HG02678 (cell line): ENCODE measurements around the gene SNAI1.
"Not testable (repeated sequence)": the region's sequence is repeated elsewhere in the genome, so short reads cannot be mapped to it uniquely, and the experiment has no call there.

ENCODE experiments used
- ATAC-seq: cut with Tn5 transposase; IDR thresholded peaks from one replicate; pipeline ENCODE4 v1.9.1; 2021; ENCODE audit warnings: mild to moderate bottlenecking, moderate library complexity; ENCODE audit not compliant: unreplicated experiment

Gene SNAI1

GRCh38 chr20:49982346-49983122 is at the start of gene SNAI1:
Gene SNAI1, plus strand, starts transcription at chr20:49982980. Its CDS starts 80 bp downstream, at chr20:49983060.
- ATAC-seq = peak; percentile 85

GRCh38 chr20:49935746-49936152 is 47.0 kb upstream of the SNAI1 start:
- peak; percentile 7 for ATAC-seq

GRCh38 chr20:49936153-49937026 is 46.4 kb upstream of the SNAI1 start, which contains the start of gene RNF114:
Gene RNF114, plus strand, starts transcription at chr20:49936397. Its CDS starts 16 bp downstream, at chr20:49936413.
- ATAC-seq = peak; percentile 82

- peak; percentile 7 for ATAC-seq
Measured at GRCh38 chr20:49937027-49937929, 45.5 kb upstream of the SNAI1 start.

- ATAC-seq = no peak
Measured at GRCh38 chr20:49938173-49939163, 44.3 kb upstream of the SNAI1 start.

- ATAC-seq = no peak
Measured at GRCh38 chr20:49941456-49941855, 41.3 kb upstream of the SNAI1 start.

GRCh38 chr20:49942303-49942702 is 40.5 kb upstream of the SNAI1 start:
- ATAC-seq = no peak

- ATAC-seq = no peak
Measured at GRCh38 chr20:49942942-49943341, 39.8 kb upstream of the SNAI1 start.

- ATAC-seq = no peak
Measured at GRCh38 chr20:49945306-49945700, 37.5 kb upstream of the SNAI1 start.

GRCh38 chr20:49945701-49946477 is 36.9 kb upstream of the SNAI1 start:
- no peak for ATAC-seq

GRCh38 chr20:49948178-49948577 is 34.6 kb upstream of the SNAI1 start:
- ATAC-seq = no peak

- ATAC-seq = no peak
Measured at GRCh38 chr20:49948809-49949507, 33.8 kb upstream of the SNAI1 start.

GRCh38 chr20:49951151-49951550 is 31.6 kb upstream of the SNAI1 start:
- ATAC-seq = no peak

GRCh38 chr20:49955167-49955566 is 27.6 kb upstream of the SNAI1 start:
- no peak for ATAC-seq

GRCh38 chr20:49955830-49956396 is 26.9 kb upstream of the SNAI1 start:
- not testable (repeated sequence) for ATAC-seq

GRCh38 chr20:49956689-49957088 is 26.1 kb upstream of the SNAI1 start:
- ATAC-seq = no peak

- ATAC-seq = not testable (repeated sequence)
Measured at GRCh38 chr20:49957089-49957938, 25.5 kb upstream of the SNAI1 start.
